ENCODE measurements around the gene EVX1.

Gene EVX1

DNA sequence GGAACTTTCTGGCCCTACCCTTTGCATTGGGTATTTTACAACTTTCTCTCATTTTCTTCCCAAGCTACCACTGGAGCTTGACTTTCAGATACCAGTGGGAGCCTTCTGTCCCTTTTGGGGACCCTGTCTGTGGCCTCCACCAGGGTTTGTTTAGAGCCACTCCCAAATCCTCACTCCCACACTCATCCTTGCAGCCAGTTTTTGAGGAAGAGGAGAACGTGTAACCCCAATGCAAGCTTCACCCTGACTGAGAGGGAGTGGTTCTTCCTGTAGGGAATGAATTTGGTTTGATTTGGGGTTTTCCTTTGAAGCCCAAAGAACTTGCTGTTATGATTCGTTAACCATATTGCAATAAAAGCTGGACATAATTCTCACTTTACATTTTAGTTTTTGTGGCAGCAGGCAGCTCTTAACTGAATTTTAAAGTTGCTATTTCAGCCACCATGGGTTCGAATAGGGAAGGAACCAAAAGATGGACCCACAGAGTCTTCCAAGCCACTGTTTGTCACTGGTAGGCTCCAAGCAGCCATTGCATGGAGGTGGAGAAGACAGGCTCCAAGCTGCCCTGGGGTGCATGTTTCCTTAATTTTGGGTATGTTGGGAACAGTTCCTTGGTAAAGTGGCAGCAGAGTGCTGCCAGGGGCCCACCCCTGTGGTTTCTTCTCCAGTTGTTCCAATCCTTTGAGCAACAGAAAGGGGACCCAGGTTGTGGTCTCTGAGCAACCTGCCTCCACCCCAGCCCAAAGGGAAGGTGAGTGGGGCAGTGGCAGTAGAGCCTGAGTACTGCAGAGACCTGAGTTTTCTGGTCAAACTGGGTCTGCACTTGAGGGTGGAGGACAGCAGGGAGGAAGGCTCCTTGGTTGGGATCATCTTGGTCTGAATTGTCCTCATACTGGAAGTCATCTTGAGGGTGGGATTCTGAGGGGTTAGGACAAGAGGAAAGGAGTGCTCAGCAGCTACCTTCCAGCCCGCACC lies 5.1 kb downstream of the EVX1 start:
- H3K4me3 ChIP-seq (replicated peaks; ENCODE audit: low read depth, low read length): no peak overlapping the region
- TF ChIP-seq, protein P1, sequence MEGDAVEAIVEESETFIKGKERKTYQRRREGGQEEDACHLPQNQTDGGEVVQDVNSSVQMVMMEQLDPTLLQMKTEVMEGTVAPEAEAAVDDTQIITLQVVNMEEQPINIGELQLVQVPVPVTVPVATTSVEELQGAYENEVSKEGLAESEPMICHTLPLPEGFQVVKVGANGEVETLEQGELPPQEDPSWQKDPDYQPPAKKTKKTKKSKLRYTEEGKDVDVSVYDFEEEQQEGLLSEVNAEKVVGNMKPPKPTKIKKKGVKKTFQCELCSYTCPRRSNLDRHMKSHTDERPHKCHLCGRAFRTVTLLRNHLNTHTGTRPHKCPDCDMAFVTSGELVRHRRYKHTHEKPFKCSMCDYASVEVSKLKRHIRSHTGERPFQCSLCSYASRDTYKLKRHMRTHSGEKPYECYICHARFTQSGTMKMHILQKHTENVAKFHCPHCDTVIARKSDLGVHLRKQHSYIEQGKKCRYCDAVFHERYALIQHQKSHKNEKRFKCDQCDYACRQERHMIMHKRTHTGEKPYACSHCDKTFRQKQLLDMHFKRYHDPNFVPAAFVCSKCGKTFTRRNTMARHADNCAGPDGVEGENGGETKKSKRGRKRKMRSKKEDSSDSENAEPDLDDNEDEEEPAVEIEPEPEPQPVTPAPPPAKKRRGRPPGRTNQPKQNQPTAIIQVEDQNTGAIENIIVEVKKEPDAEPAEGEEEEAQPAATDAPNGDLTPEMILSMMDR (IDR thresholded peaks at IDR 0.05; ENCODE audit: low read length, missing control alignments): no peak
- no peak for DNase-seq (ENCODE audit: low read depth)

DNA sequence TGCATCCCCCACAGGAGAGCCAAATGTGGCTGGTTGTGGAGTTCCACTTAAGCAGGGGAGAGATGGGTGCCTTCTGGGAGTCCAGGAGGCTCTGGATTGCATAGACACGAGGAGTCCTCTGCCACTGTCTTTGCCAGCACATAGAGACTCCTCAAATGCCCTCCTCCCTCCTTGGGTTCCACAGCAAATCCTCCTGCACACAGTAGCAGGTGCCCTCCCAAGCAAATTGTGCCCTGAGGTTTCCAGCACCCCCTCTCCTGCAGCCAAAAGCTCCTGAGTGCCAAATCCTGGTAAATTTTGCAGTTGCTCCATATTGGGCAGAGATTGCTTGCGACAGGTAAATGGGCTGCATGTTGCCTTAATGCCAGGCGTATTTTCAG lies 5.8 kb downstream of the EVX1 start:
- no peak for DNase-seq (ENCODE audit: low read depth)
- TF ChIP-seq, protein P1 (IDR thresholded peaks at IDR 0.05; ENCODE audit: low read length, missing control alignments): no peak
- no peak overlapping the region for H3K4me3 ChIP-seq (replicated peaks; ENCODE audit: low read depth, low read length)

DNA sequence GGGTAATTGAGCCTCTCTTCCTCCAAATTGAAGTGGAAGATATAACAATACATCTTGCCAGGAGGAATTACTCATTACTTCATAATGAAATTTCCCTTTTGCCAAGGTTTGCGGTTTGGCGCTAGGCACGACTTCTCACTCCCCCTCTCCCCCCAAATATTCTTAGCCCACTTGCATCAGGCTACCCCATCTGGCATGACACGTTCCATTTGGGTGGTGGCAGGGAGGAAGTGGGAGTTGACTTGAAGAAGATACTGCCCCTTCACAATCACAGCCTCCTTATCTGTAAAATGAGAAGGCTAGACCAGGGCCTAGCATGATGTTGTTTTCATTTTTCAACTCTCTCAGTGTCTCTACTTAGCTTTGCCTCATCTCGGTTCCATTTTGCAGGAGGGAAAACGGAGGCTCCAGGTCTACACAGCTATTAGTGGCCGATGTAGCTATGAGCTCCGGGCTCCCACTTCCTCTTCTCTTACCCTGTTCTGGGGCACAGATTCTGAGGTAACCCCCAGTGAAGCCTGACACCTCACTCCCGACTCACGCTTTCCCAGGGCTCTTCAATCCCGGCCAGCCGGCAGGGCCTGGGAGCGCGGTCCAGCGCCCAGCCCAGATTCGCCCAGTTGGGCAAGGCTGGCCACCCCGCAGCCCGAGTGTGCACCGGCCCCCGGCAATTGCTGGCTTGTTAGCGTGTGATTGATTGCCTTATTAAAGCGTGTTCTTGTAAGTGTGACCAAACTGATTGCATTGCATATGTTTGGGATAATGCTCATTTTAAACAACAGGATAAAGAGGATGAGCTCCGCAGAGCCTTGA lies 6.5 kb downstream of the EVX1 start:
- peak; percentile 76 for DNase-seq (ENCODE audit: low read depth)
- TF ChIP-seq, protein P1 (IDR thresholded peaks at IDR 0.05; ENCODE audit: low read length, missing control alignments): no peak
- no peak overlapping the region for H3K4me3 ChIP-seq (replicated peaks; ENCODE audit: low read depth, low read length)

DNA sequence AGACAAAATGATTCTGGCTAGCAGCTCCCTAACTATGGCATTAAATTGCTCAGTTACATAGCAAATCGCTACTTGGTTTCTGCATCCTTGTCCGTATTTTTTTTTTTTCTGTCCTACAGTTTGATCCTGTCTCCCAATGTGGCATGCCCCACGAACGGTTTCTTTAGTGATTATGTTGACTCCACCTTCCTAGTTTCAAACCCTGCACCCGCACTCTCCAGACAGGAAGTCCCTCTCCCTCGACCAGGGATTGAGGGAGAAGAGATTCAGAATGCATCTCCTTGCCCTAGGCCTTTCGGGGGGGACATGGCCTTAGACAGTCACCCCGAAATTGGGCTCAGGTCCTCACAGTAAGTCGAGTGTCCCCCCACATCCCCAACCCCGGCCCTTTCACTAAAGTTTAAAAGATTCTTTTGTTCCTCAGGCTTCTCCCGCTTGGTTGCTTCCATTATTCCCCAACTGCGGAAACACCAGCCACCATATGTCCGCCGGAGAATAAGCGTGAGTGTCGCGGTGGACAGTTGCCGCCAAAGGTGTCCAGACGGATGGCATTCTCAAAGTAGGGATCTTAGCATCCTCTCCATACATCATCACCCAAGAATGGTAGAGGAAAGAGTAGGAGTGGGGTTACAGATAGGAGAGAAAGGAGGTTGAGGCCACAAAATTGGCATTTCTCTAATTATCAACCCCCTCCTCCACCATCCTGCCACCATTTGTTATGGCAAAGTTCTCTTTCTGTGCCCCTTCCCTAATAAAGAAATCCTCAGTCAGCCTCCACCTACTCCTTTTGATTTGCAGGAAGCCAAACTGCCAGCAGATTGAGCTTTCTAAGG lies 7.3 kb downstream of the EVX1 start:
- TF ChIP-seq, protein P1 (IDR thresholded peaks at IDR 0.05; ENCODE audit: low read length, missing control alignments): no peak
- no peak overlapping the region for H3K4me3 ChIP-seq (replicated peaks; ENCODE audit: low read depth, low read length)
- no peak for DNase-seq (ENCODE audit: low read depth)

DNA sequence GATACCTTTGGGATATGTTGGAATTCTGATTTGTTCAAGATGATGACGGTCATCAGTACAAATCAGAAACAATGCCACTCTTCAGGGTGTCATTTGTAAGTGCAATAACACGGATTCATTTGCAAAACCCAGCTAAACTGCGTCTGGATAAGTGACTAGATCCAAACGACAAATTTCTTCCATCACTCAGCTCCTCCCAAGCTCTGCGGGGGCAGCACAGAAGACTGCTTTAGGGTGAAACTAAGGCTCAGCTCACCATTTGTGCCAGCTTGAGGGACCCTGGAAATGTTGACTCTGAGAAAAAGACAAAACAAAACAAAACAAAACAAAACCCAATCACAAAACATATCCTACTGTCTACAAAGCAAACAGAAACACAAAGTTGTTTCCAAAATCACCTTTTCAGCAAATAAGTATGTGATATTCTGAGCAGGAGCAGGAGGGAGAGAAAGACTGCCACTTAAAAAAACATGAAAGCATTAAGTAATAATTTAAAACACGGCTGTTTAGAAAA lies 8.0 kb downstream of the EVX1 start:
- DNase-seq (ENCODE audit: low read depth): no peak
- H3K4me3 ChIP-seq (replicated peaks; ENCODE audit: low read depth, low read length): no peak overlapping the region
- TF ChIP-seq, protein P1 (IDR thresholded peaks at IDR 0.05; ENCODE audit: low read length, missing control alignments): no peak

DNA sequence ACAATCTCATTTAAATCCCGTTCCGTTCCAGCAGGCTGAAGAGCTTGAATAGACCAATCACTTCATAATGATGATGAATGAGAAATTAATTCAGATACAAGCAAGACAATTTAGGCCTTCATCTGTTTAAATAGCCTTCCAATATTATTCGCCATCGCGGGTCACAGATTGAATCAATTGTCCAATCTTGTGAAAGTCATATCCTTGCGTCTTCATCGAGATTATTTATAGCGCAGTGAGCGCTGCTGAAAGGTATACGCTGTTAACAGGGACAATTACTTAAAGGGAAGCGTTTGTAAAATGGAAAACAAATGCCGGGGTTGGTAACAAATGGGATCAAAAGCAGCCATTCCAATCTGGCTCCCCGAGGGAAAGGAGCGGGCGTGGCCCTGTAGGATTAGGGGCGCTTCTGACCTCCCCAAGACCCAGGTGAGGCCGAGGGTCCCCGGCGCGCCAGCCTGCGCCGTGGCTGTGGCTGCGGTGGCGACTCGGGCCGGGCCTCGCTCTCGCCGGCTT lies 8.6 kb downstream of the EVX1 start:
- DNase-seq (ENCODE audit: low read depth): no peak
- TF ChIP-seq, protein P1 (IDR thresholded peaks at IDR 0.05; ENCODE audit: low read length, missing control alignments): no peak
- no peak overlapping the region for H3K4me3 ChIP-seq (replicated peaks; ENCODE audit: low read depth, low read length)
